Nephron (organoid): ENCODE measurements around the gene ASAP2.

Experiments used
- H3K27ac Mint-ChIP-seq, 3 experiments: 2 replicates each; pipeline ENCODE4 v1.8.0; 2020; ENCODE audit warnings: mixed read lengths in 3 of 3, mild to moderate bottlenecking in 2 of 3, moderate library complexity in 1 of 3
- H3K27me3 Mint-ChIP-seq: 2 replicates; pipeline ENCODE4 v1.8.0; 2021; ENCODE audit warnings: low read depth, mild to moderate bottlenecking, moderate library complexity, mixed read lengths
- H3K36me3 Mint-ChIP-seq: 2 replicates; pipeline ENCODE4 v1.8.0; 2020; ENCODE audit warnings: low read depth, mixed read lengths
- H3K4me1 Mint-ChIP-seq: 2 replicates; pipeline ENCODE4 v1.8.0; 2020; ENCODE audit warnings: mixed read lengths
- H3K4me3 Mint-ChIP-seq, 3 experiments: 2 replicates each; pipeline ENCODE4 v1.8.0; 2020; ENCODE audit warnings: mild to moderate bottlenecking in 3 of 3, mixed read lengths in 3 of 3, moderate library complexity in 2 of 3
- H3K9me3 Mint-ChIP-seq: 2 replicates; pipeline ENCODE4 v1.8.0; 2020; ENCODE audit warnings: mixed read lengths
- TF ChIP-seq, protein P1 (sequence below), 3 experiments: fragments of 200-600 bp; sonication (generic); IDR thresholded peaks; one replicate each; pipeline ENCODE4 v1.5.0; 2021; ENCODE audit warnings: antibody characterized with exemption in 3 of 3; ENCODE audit not compliant: unreplicated experiment in 3 of 3

The ASAP2 gene

GRCh38 chr2:9192712-9193111 lies 13.9 kb upstream of the ASAP2 start:
- H3K36me3 Mint-ChIP-seq, result no peaks in the 10 kb centered on the region
- no peak overlapping the region for H3K4me3 Mint-ChIP-seq
- H3K27ac Mint-ChIP-seq, result peak overlapping the region in 1 of 3 experiments; percentile 10
- TF ChIP-seq, protein P1, sequence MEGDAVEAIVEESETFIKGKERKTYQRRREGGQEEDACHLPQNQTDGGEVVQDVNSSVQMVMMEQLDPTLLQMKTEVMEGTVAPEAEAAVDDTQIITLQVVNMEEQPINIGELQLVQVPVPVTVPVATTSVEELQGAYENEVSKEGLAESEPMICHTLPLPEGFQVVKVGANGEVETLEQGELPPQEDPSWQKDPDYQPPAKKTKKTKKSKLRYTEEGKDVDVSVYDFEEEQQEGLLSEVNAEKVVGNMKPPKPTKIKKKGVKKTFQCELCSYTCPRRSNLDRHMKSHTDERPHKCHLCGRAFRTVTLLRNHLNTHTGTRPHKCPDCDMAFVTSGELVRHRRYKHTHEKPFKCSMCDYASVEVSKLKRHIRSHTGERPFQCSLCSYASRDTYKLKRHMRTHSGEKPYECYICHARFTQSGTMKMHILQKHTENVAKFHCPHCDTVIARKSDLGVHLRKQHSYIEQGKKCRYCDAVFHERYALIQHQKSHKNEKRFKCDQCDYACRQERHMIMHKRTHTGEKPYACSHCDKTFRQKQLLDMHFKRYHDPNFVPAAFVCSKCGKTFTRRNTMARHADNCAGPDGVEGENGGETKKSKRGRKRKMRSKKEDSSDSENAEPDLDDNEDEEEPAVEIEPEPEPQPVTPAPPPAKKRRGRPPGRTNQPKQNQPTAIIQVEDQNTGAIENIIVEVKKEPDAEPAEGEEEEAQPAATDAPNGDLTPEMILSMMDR (IDR thresholded peaks at IDR 0.05; ENCODE audit: unreplicated experiment in 3 of 3), result no peak
- peaks cover 24% of the 10 kb centered on the region for H3K4me1 Mint-ChIP-seq
- H3K27me3 Mint-ChIP-seq, result peaks cover 4% of the 10 kb centered on the region
- H3K9me3 Mint-ChIP-seq, result no peaks in the 10 kb centered on the region

DNA sequence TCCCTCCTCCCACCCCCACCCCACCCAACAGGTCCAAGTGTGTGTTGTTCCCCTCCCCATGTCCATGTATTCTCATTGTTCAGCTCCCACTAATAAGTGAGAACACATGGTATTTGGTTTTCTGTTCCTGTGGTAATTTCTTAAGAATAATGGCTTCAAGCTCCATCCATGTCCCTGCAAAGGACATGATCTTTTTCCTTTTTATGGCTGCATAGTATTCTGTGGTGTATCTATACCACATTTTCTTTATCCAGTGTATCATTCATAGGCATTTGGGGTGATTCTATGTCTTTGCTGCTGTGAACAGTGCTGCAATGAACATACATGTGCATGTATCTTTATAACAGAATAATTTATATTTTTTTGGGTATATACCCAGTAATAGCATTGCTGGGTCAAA lies 12.3 kb upstream of the ASAP2 start:
- Mint-ChIP-seq H3K4me1 (peaks cover 19% of the 10 kb centered on the region), H3K27ac (peak overlapping the region in 2 of 3 experiments; percentile 63 to 92), H3K27me3 (no peaks in the 10 kb centered on the region), H3K36me3 (no peaks in the 10 kb centered on the region), H3K9me3 (no peaks in the 10 kb centered on the region), H3K4me3 (no peak overlapping the region)
- TF ChIP-seq, protein P1 (IDR thresholded peaks at IDR 0.05; ENCODE audit: unreplicated experiment in 3 of 3), result no peak

GRCh38 chr2:9196637-9197036 lies 10.0 kb upstream of the ASAP2 start:
- Mint-ChIP-seq H3K4me3 (no peak overlapping the region), H3K27me3 (peaks cover 6% of the 10 kb centered on the region), H3K4me1 (peaks cover 13% of the 10 kb centered on the region), H3K9me3 (no peaks in the 10 kb centered on the region), H3K27ac (peak overlapping the region in 1 of 3 experiments; percentile 14), H3K36me3 (no peaks in the 10 kb centered on the region)
- TF ChIP-seq, protein P1 (IDR thresholded peaks at IDR 0.05; ENCODE audit: unreplicated experiment in 3 of 3), result no peak

GRCh38 chr2:9197916-9198315 lies 8.7 kb upstream of the ASAP2 start:
- Mint-ChIP-seq H3K27ac (no peak overlapping the region), H3K27me3 (peaks cover 6% of the 10 kb centered on the region), H3K36me3 (no peaks in the 10 kb centered on the region), H3K9me3 (no peaks in the 10 kb centered on the region), H3K4me3 (no peak overlapping the region), H3K4me1 (peaks cover 13% of the 10 kb centered on the region)
- TF ChIP-seq, protein P1 (IDR thresholded peaks at IDR 0.05; ENCODE audit: unreplicated experiment in 3 of 3), result no peak

DNA sequence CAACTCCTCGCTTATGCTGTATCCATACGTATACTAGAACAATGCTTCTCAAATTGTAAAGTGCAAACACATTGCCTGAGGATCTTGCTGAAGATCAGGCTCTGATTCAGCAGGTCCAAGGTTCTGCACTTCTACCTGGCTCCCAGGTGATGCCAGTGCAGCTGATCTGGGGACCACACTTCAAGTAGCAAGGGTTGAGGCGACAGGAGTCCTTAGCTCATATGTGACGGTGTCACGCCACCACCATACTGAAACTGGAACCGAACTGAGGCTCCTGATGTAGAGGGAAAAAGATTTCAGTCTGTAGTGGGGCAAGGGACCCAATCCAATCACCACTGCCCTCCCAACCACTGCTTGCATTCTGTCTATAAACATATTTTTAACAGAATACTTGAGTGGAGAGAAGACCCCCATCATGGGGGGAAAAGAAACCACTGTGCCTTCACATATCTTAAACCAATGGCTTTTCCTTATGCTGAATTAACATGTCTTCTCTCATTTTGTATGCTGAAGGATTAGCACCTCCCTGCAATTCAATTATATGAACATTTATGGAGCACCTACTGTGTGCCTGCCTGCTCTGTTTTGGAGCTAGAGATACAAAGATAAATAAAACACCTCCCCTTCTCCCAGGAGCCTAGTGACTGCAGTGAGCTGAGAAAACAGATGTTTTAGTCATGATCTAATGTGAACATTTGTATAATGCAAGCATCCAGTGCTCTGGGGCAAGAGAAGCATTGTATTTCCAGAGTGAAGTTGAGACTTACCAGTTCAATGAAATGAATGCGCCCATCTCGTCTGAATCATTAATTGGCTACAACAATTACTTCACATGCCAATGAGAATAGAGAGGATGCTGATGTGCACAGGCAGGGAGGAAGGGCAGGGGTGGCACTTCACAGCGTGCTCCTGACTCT lies 6.6 kb upstream of the ASAP2 start:
- Mint-ChIP-seq H3K27me3 (peaks cover 6% of the 10 kb centered on the region), H3K9me3 (no peaks in the 10 kb centered on the region), H3K27ac (peak overlapping the region in 1 of 3 experiments; percentile 34), H3K4me1 (peaks cover 5% of the 10 kb centered on the region), H3K4me3 (no peak overlapping the region), H3K36me3 (no peaks in the 10 kb centered on the region)
- TF ChIP-seq, protein P1 (IDR thresholded peaks at IDR 0.05; ENCODE audit: unreplicated experiment in 3 of 3), result no peak

GRCh38 chr2:9200633-9201015 lies 6.0 kb upstream of the ASAP2 start:
- peak overlapping the region in 1 of 3 experiments; percentile 34 for H3K27ac Mint-ChIP-seq
- no peaks in the 10 kb centered on the region for H3K9me3 Mint-ChIP-seq
- TF ChIP-seq, protein P1 (IDR thresholded peaks at IDR 0.05; ENCODE audit: unreplicated experiment in 3 of 3), result no peak
- H3K36me3 Mint-ChIP-seq, result no peaks in the 10 kb centered on the region
- no peak overlapping the region for H3K4me3 Mint-ChIP-seq
- H3K4me1 Mint-ChIP-seq, result peaks cover 6% of the 10 kb centered on the region
- peaks cover 6% of the 10 kb centered on the region for H3K27me3 Mint-ChIP-seq
